ENCODE results near the gene HOXB3.

DNA sequence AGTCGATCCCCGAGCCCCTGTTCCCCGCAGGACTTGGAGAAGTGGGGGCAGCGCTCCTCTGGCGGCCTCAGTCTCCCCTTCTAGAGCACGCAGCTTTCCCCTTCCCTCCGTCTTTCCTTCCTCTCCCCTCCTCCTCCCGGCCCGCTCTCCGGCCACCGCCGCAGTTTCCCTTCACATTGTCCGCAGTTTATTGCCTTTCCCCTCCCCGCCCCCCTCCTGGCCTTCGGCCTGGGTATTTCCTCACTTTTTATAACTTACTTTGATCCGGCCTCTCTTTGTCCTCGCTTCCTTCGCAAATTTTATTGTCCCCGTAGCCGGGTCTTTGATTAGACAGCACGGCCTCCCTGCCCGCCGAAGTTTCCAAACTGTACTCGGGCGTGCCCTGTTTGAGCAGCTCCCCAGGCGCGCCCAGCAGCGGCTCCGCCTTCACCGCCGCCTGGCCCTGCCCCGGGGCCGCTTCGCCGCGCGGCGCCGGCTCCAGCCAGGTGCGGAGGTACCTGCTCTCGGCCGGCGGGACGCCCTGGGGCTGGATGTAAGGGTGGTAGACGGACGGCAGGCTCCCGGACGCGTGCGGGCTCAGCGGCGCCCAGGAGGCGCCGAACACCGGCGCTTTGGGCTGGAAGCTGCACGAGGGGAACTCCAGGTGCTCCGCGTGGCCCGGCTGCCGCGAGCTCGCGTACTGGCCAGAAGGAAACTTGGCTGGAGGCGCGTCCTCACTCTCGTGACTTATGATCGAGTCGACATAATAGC, 35.6 kb upstream of the HOXB3 start:
- no peak for TF ChIP-seq POLR2A (IDR thresholded peaks at IDR 0.05)
- TF ChIP-seq, protein P1, sequence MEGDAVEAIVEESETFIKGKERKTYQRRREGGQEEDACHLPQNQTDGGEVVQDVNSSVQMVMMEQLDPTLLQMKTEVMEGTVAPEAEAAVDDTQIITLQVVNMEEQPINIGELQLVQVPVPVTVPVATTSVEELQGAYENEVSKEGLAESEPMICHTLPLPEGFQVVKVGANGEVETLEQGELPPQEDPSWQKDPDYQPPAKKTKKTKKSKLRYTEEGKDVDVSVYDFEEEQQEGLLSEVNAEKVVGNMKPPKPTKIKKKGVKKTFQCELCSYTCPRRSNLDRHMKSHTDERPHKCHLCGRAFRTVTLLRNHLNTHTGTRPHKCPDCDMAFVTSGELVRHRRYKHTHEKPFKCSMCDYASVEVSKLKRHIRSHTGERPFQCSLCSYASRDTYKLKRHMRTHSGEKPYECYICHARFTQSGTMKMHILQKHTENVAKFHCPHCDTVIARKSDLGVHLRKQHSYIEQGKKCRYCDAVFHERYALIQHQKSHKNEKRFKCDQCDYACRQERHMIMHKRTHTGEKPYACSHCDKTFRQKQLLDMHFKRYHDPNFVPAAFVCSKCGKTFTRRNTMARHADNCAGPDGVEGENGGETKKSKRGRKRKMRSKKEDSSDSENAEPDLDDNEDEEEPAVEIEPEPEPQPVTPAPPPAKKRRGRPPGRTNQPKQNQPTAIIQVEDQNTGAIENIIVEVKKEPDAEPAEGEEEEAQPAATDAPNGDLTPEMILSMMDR (IDR thresholded peaks at IDR 0.05) = no peak
